Ammon's horn (tissue), 1 donor: ENCODE results near the gene LRRC27.

Source experiments
- DNase-seq: peaks from one replicate; pipeline ENCODE4 v3.0.0-alpha.2; 2016; ENCODE audit warnings: low spot score

LRRC27 gene

GRCh38 chr10:132415255-132415654 is 83.3 kb downstream of the LRRC27 start:
- no peak for DNase-seq

- DNase-seq: no peak
These were observed 84.0 kb downstream of the LRRC27 start for GRCh38 chr10:132415956-132416355.

GRCh38 chr10:132416566-132417256 is 84.7 kb downstream of the LRRC27 start:
- no peak for DNase-seq

GRCh38 chr10:132417257-132417910 is 85.4 kb downstream of the LRRC27 start:
- DNase-seq: no peak

GRCh38 chr10:132417957-132418441 is 86.0 kb downstream of the LRRC27 start:
- no peak for DNase-seq

GRCh38 chr10:132418527-132419416 is 86.8 kb downstream of the LRRC27 start:
- DNase-seq: no peak

GRCh38 chr10:132419538-132420468 is 87.8 kb downstream of the LRRC27 start:
- DNase-seq: no peak

- DNase-seq: no peak
These were observed 88.5 kb downstream of the LRRC27 start for GRCh38 chr10:132420469-132420980.

GRCh38 chr10:132420981-132421846 is 89.2 kb downstream of the LRRC27 start:
- DNase-seq: peak; percentile 57

- DNase-seq: no peak
These were observed 90.1 kb downstream of the LRRC27 start for GRCh38 chr10:132421847-132422751.

- peak; percentile 58 for DNase-seq
These were observed 91.2 kb downstream of the LRRC27 start for GRCh38 chr10:132422903-132423825.

- DNase-seq: no peak
These were observed 92.2 kb downstream of the LRRC27 start for GRCh38 chr10:132423966-132424861.

GRCh38 chr10:132425029-132425756 is 93.2 kb downstream of the LRRC27 start:
- no peak for DNase-seq

GRCh38 chr10:132425757-132426155 is 93.8 kb downstream of the LRRC27 start:
- no peak for DNase-seq

GRCh38 chr10:132427006-132427771 is 95.2 kb downstream of the LRRC27 start:
- DNase-seq: no peak
